ENCODE data around the gene UBA6.
"Not testable (repeated sequence)": the region's sequence is repeated elsewhere in the genome, so short reads cannot be mapped to it uniquely, and the experiment has no call there.

Gene UBA6

DNA sequence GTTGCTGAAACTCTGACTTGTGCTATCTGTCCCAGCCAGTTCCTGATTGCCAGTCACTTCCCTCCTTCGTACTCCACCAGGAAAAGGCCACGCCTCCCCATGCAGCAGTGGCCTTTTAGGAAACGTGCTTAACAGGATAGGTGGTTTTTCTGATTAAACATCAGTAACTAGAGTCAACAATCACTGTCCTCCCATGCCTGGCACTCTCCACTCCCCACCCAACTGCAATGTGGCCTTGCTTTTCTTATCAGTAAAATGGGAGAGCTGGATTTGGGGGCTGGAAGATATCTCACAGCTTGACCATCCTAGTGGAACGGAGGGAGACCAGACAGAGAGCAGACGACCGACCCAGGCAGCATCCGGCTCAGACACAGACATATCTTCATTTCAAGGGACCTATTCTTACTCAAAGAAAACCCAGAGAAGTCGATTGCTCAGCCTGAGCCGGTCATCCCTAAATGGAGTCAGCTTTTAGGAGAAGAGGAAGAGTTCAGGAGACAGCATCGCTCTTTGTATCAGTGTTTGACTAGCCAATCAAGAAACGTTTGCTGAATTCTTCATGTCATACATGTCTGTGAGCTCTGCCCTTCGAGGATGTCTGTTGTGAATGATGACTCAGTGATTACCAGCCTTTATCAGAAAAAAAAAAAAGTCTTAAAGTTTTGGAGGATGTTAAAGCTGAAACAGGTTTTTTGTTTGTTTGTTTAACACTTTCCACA lies 12.7 kb upstream of the UBA6 start:
- DNase-seq (ENCODE audit: low read depth) = no peak

DNA sequence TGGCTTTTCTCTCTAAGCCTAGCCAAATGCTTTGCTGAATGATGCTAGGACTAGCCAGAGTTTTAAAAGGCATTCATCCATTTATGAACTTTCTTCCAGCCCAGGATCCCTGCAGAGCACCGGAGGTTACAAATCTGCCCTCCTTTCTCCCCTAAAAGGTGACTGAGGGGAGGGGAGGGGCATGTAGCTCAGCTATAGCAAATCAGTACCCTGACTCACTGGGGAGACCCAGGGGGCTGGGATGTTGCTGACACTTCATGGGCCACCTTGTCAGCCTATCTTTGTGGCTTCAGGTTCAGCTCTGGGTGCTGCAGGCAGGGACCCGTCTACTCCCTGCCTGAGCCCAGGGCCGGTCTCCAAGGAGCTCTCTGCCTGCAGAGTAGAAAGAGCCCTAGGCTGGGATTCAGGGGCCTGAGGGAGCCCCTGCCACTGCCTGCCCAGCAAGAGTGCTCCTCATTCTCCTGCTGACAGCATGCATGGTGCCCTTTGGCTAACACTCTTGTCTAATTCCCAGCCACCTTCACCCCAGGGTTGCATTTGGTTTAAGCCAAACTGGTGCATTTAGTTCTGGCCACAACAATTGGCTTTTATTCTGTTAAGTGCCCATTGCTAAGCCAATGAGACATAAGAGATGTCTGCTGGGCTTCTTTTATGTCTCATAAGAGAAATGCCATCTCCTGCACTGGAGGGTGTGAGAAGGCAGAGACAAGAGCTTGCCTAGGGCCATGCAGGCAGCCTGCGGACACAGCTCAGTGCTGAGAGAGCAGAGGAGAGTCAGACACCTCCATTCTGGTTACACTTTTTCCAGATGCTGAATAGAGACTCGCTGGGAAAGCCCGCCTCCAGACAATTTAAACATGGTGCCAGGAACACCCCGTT lies 11.9 kb upstream of the UBA6 start:
- no peak for DNase-seq (ENCODE audit: low read depth)

DNA sequence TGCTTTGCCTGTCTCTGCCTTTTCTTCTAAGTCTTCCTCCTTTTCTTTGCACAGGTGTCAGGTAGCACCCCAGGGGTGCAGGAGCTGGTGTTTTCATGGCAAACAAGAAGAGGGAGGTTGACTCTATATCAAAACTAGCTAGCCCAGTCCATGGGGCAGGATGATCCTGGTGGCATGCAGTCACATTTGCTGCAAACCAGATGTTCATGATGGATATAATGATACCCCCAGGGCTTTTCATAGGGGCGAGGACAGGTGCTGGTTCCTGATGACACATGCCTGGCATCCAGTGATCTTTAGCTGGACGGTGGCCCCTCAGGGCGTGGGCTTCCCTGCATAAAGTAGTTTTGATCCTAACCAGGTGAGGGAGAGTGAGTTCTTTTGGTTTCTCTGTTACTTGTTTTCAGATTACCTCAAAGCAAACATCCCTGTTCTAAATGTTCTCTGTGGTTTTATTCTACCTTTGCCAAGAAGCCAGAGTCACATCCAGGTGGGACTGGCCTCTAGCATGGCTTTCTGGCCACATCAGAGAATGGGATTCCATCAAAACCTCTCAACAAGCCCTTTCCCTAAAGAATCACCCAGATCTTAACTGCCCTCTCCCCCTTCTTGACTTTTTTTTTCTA lies 11.2 kb upstream of the UBA6 start:
- DNase-seq (ENCODE audit: low read depth) = no peak

DNA sequence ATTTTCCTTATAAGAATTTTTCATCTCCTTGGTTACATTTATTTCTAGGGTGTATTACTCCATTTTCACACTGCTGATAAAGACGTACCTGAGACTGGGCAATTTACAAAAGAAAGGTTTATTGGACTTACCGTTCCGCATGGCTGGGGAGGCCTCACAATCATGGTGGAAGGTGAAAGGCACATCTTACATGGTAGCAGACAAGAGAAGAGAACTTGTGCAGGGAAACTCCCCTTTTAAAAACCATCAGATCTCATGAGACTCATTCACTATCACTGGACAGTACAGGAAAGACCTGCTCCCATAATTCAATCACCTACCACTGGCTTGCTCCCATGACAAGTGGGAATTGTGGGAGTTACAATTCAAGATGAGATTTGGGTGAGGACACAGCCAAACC lies 5.7 kb upstream of the UBA6 start:
- not testable (repeated sequence) for DNase-seq (ENCODE audit: low read depth)

DNA sequence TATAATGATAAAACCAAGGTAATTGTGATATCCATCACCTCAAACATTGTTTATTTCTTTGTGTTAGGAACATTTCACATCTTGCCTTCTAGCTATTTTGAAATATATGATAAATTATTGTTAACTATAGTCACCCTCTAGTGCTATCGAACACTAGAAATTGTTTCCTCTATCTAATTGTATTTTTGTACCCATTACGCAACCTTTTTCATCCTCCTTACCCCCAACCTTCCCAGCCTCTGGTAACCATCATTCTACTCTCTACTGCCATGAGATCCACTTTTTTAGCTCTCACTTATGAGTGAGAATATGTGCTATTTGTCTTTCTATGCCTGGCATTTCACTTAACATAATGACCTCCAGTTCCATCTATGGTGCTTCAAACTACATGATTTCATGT lies 3.9 kb upstream of the UBA6 start:
- no peak for DNase-seq (ENCODE audit: low read depth)

DNA sequence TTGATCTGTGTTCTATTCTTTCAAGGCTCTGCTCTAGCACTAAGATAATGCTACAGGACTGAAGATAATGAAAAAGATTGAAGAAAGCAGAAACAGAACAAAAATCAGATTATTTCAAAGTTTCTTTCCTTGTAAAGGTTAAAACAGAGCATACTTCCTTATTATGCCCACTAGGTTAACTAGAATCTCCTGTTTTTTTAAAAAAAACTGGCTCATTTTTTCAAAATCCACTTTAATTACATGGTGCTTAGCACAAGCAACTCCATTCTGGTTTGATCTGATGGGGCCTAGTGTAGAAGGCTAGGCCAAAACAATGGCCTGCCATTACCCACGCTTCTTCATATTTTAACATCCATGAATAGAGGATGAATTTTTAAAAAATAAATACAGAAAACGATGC lies 1.2 kb upstream of the UBA6 start:
- no peak for DNase-seq (ENCODE audit: low read depth)

DNA sequence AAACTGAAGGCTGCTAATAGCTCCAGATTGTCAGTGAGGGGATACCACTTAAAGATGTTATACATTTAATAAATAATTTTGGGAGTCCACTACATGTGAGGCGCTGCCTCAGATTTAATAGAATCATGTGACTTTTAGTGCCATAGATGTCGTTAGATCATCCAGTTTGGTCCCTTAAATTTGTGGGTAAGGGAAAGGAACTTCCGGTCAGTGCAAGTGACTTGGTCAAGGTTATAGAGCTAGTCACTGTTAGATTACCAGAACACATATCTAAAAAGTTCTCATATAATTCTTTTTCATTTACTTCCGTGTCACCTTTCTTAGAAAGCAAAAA lies 529 bp upstream of the UBA6 start:
- no peak for DNase-seq (ENCODE audit: low read depth)

DNA sequence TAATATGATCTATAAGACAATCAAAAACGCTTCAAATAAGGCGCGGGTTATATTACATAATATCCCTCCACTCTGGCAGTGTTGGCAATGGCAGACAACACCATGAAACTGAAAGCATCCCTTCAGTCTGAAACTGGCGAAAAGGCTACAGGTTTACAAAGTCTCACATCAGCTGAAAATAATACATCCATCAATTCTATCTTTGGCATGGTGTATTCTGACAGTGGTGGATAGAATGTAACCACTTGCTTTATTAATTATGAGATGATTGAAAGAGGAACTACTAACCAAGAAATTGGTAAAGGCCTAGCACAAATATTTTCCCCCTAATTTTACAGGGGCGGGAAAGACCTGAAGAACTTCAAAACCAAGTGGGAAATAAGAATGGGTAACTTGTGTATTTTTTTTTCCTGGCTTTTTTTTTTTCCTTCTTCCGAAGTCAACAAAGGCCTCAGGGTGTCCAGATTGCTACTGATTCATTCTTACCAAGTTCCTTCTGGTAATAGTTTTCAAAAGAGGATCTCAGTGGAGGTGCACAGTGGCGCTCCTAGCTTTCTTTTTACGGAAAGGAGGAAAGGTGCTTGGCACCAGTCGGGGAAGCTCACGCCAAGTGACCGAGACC lies 728 bp downstream of the UBA6 start:
- DNase-seq (ENCODE audit: low read depth) = no peak

DNA sequence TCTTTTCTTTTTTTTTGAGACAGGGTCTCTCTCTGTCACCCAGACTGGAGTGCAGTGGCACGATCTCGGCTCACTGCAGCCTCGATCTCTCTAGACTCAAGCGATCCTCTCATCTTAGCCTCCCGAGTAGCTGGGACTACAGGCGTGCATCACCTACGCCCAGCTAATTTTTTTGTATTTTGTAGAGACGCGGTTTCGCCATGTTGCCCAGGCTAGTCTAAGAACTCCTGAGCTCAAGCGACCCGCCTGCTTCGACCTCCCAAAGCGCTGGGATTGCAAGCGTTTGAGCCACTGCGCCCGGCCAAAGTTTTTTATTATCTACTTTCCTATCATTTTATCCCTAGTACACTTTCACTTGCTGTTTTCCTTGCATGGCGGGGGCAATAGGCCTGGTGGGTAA lies 1.4 kb downstream of the UBA6 start:
- no peak for DNase-seq (ENCODE audit: low read depth)

DNA sequence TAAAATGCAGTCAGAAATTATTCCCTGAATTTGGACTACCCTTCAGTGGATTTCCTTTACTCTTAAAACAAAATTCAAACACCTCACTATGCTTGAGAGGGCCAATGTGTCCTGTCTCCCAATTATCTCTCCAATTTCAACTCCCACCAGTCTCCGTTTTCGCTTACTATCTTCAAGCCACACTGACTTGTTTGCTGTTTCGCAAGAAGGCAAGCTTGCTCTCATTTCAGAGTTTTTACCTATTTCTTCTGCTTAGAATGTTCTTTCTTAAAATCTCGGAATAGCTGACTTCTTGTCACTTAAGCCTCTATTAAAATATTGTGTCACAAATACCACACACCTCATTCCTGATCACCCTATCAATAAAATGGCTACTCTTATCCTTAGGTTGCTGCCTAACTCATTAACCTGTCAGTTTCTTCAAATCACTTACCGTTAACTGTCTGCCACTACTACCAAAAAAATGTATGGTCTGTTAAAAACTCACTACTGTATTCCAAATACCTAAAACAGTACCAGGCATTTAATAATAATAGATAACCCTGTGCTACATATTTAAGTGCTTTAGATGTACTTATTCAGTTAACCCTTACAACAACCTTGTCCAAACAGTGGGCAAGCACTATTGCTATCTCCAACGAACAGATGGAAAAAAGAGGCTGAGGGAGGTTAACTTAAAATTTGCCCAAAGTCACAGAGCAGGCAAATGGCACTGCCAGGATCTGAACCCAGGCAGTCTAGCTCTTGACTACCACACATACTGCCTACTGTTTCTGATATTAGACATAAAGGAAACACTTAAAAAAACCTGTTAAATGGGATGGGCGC lies 2.9 kb downstream of the UBA6 start:
- DNase-seq (ENCODE audit: low read depth) = no peak

DNA sequence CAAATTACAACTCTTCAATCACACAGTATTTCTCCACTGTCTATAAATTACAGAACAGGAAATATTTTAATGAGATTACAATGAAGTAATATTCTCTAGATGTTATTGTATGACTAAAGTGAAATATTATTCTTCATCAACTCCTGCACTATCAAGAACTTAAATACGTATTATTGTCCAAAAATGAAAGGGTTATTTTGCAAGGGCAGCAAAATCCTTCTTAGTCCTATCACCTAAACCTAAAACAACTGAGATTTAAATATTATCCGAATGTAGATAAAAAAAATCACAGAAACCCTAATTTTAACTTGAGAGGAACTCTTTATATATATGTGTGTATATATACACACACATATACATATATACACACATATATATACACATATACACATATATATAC lies 4.9 kb downstream of the UBA6 start:
- no peak for DNase-seq (ENCODE audit: low read depth)

DNA sequence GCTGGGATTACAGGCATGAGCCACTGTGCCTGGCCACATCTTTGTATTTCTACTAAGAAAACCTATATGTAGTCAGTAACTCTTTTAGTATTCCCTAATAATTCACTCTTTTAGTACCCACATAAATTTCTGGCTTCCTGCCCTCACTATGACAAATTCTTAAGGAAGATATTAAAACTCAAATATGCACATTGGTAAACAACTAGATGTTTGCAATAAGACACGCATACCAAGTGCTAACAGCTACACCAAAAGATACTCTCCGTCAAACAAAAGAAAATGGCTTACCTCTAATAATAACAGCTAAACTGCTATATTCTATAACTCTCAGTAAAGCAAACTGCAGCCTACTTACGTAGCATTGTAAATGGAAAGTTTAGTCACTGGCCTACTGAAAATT lies 6.3 kb downstream of the UBA6 start:
- DNase-seq (ENCODE audit: low read depth) = peak; percentile 21

DNA sequence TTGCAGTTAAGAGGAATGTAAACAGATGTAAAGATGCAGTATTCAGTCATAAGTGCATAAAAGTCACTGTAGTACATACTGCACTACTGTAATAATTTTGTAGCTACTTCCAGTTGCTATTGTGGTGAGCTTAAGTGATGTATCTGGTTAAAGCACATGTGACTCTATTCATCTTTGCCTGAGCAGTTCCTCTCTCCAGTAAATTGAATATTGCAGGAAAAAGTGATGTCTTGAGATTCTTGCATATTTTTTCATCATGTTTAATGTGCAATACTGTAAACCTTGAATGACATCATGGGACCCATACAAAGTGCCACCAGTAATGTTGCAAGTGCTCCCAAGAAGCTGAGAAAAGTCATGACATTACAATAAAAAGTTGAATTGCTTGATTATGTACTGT lies 9.6 kb downstream of the UBA6 start:
- DNase-seq (ENCODE audit: low read depth) = no peak

DNA sequence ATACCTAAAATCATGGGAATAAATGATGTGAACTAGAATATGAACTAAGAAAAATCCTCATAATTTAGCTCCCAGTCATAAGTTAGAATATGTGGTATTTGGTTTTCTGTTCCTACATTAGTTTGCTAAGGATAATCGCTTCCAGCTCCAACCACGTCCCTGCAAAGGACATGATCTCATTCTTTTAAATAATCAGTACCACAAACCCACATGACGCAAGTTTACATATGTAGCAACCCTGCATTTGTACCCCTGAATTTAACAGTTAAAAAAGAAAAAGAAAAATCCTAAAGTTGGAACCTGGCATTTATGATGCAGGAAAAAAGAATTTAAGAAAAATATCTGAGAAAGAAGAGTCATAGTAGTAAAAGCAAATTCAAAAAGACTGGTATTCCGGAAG lies 13.3 kb downstream of the UBA6 start:
- peak; percentile 66 for DNase-seq (ENCODE audit: low read depth)

DNA sequence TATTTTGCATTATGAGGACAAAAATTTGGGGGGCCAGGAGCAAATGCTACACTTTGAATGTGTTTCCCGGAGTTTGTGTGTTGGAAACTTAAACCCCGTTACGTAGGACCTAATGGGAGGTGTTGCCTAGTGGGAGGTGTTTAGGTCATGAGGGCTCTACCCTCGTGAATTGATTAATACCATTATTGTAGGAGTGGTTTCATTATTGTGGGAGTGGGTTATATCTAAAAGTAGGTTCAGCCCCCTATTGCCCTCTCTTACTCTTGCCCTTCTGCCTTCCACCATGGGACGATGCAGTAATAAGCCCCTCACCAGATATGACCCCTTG lies 15.5 kb downstream of the UBA6 start:
- DNase-seq (ENCODE audit: low read depth) = no peak

DNA sequence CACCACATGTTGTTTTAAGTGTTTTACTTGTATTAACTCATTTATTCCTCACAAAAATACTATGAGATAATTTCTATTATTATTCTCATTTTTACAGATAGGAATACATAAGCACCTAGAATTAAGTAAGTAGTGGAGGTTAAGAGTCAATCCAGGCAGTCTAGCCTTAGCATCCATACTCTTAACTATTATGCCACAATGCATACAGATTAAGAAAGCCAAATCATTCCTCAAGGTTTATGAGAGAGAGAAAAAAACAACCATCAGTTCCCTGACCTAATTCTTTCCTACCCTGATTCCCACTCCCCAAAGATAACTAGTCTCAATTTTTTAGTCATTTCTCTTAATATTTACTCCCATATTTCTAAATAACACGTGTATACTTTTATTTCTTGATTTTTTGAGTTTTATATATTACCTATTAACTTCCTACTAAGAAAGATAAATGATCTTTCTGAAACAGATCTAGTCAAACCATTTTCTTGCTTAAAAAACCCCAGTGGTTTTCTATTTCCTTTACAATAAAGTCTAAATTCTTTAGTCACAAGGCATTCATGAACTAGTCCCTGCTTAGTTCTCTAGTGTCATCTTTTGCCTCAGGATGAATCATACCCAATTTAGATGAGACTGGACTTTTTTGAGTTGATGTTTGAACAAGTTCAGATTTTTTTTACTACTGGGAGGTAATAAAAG lies 16.0 kb downstream of the UBA6 start:
- peak; percentile 27 for DNase-seq (ENCODE audit: low read depth)

DNA sequence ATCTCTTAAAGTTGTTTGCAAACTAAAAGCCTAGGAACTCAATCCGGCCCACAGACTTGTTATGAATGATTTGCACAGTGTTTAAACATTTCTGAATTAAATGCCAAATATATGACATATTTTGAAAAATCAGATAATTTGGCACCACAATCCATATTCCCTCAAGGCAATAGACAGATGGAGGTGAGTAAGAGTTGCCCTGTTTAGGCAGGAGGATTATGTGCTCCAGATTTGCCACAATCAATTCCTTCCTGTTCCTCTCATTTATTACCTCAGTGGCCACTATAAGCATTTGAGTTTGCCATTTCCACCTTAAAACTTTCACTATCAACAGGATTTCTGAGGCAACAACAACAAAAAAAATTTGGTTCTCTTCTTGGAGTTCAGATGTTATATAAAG lies 18.7 kb downstream of the UBA6 start:
- DNase-seq (ENCODE audit: low read depth) = no peak

DNA sequence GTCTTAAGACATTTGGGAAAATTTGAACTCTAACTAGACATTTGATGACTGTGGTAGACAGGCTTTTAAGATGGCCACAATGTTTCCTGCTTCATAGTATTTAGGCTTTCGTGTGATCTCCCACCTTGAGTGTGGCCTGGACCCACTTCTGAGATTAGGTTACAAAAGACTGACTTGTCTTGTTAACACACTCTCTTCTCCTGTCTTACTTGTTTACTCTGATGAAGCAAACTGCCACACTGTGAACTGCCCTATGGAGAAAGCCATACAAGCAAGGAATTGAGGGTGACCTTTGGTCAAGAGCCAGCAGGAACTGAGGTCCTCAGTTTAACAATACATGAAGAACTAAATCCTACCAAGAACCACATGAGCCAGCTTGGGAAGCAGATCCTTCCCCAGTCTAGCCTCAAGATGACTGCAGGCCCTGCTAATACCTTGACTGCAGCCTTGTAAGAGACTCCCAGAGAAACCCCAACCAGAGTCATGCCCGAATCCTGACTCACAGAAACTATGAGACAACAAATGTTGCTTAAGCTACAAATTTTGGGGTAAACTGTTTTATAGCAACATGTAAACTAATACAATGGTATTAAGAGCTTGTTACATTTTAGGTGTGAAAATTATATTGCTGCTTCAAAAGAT lies 20.3 kb downstream of the UBA6 start:
- DNase-seq (ENCODE audit: low read depth) = peak; percentile 38

DNA sequence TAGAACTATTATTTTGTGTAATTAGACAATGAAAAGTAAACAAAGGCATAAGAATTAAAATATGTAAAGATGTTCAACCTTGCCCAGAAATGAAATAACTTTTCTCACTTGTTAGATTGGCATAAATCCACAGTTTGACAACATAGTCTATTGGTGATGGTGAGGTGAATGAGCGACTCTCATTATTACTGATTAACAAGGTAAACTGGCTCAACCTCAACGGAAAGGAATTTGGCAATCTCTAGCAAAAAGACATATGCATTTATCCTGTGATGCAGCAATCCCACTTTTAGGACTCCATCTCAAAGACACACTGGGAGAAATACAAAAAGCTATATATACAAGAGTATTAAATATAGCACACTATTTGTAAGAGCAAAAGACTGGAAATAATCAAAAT lies 22.3 kb downstream of the UBA6 start:
- no peak for DNase-seq (ENCODE audit: low read depth)

DNA sequence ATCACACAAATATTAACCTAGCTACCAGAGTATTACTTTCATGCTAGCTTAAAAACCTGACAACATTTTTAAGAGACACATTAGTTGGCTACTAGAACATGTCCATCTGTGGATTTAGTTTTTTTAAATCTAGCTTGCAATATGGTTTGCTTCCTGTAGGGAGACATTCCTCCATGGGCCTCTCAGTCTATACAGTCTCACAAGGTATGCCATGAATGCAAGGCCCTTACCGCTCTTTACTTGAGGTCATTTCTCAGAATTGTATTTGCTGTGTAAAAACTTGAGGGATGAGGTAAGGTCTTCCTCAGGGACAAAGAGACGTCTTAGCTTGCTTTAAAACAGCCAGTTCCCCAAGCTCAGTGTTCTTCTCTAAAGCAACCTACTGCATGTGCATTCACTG lies 26.9 kb downstream of the UBA6 start:
- DNase-seq (ENCODE audit: low read depth) = no peak

DNA sequence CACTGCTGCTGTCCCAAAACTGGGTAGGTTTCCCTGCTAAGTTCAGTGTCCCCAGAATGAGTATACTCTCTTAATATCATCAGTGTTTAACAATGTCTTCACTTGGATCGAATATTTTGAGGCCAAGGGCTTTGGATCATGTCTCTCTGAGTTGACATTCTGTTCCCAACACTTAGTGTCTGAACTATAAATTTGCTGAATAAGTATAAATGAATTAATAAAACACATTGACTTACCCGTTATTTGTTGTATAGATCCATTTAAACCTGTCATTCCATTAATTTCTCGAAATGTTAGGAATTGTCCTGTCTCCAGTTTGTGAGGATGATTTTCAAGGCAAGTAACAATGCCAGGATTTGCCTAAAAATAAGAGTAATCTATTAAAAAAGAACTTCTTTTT lies 32.6 kb downstream of the UBA6 start:
- no peak for DNase-seq (ENCODE audit: low read depth)
